Esophagus (tissue), 2 donors: Measurements from ENCODE around the gene SLC22A3. TPM values are rescaled to one million over a fixed set of nuclear protein-coding genes. Genes with fewer than 3 reads are reported as not detected.
A peak's percentile ranks its signal among the peaks of the same experiment; 100 is the strongest.
"Not testable (repeated sequence)": the region's sequence is repeated elsewhere in the genome, so short reads cannot be mapped to it uniquely, and the experiment has no call there.

Experiments used
- H3K27ac ChIP-seq, 2 donors: one replicate each; pipeline ENCODE4 v1.5.1; 2013; ENCODE audit warnings: low read depth in 2 of 2, mild to moderate bottlenecking in 2 of 2, inconsistent platforms in 1 of 2, low read length in 1 of 2, moderate library complexity in 1 of 2
- H3K27me3 ChIP-seq, 2 donors: one replicate each; pipeline ENCODE4 v1.6.1; 2013; ENCODE audit warnings: low read length in 2 of 2, control low read depth in 1 of 2, mild to moderate bottlenecking in 1 of 2; ENCODE audit not compliant: insufficient read depth in 2 of 2, control insufficient read depth in 1 of 2
- H3K36me3 ChIP-seq, 2 donors: one replicate each; pipeline ENCODE4 v1.6.1; 2013; ENCODE audit warnings: low read length in 1 of 2; ENCODE audit not compliant: control insufficient read depth in 2 of 2, insufficient read depth in 2 of 2
- H3K4me1 ChIP-seq, 2 donors: one replicate each; pipeline ENCODE4 v1.6.1; 2013; ENCODE audit warnings: low read length in 1 of 2; ENCODE audit not compliant: control insufficient read depth in 2 of 2, insufficient read depth in 2 of 2
- H3K4me3 ChIP-seq, 2 donors: one replicate each; pipeline ENCODE4 v1.5.1; 2013; ENCODE audit warnings: low read length in 2 of 2, mild to moderate bottlenecking in 2 of 2, low read depth in 1 of 2, moderate library complexity in 1 of 2
- H3K9me3 ChIP-seq, 2 donors: one replicate each; pipeline ENCODE4 v1.6.1; 2013; ENCODE audit warnings: mild to moderate bottlenecking in 2 of 2, low read depth in 1 of 2, low read length in 1 of 2, moderate library complexity in 1 of 2; ENCODE audit not compliant: control insufficient read depth in 2 of 2, insufficient read depth in 1 of 2
- WGBS, 2 donors: extraction: QIAGEN DNeasy Blood & Tissue Kit; methylation state at CpG; one replicate each; pipeline ENCODE4 v1.1.7; 2013; 5-methylcytosine and 5-hydroxymethylcytosine counted together
- polyA plus RNA-seq, 2 donors: library from polyadenylated mRNA; stranded (reverse); fragments of 200-250 nt; gene quantifications; one replicate each; pipeline ENCODE4 v1.2.3, GENCODE V29; 2013
- donor health status: healthy with polysubstance abuse.
- donor health status: Bipolar disorder and iron deficiency.

Gene SLC22A3, protein sequence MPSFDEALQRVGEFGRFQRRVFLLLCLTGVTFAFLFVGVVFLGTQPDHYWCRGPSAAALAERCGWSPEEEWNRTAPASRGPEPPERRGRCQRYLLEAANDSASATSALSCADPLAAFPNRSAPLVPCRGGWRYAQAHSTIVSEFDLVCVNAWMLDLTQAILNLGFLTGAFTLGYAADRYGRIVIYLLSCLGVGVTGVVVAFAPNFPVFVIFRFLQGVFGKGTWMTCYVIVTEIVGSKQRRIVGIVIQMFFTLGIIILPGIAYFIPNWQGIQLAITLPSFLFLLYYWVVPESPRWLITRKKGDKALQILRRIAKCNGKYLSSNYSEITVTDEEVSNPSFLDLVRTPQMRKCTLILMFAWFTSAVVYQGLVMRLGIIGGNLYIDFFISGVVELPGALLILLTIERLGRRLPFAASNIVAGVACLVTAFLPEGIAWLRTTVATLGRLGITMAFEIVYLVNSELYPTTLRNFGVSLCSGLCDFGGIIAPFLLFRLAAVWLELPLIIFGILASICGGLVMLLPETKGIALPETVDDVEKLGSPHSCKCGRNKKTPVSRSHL
- polyA plus RNA-seq = 1 to 10 TPM; 3.4 to 5.8 TPM

DNA sequence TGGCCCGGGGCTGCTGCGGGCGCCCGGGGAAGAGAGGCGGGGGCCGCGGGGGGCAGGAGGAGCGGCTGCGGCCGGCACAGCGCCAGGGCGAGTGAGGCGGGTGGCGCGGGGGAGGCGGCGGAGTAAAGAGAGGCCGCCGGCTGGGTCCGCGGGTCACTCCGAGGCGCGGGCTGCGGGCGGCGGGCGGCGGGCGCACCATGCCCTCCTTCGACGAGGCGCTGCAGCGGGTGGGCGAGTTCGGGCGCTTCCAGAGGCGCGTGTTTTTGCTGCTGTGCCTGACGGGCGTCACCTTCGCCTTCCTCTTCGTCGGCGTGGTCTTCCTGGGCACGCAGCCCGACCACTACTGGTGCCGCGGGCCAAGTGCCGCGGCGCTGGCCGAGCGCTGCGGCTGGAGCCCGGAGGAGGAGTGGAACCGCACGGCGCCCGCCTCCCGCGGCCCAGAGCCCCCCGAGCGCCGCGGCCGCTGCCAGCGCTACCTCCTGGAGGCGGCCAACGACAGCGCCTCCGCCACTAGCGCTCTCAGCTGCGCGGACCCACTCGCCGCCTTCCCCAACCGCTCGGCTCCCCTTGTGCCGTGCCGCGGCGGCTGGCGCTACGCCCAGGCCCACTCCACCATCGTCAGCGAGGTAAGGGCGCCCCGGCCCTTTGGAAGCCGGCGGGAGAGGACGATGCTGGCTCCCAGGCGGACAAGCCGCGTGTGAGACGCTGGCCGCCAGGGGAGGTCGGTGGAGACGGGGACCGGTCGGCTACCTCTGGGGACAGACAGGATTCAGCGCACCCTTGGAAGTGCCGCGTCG is at the start of gene SLC22A3:
TSS of gene SLC22A3 (plus strand) at position 156 of the 797 bp plus-strand sequence. CDS start at position 198, 42 bp downstream.
- H3K4me3 ChIP-seq = peak within 1 kb of the TSS; percentile 64 to 94
- H3K36me3 ChIP-seq = no peaks in the 10 kb centered on the region
- 1 to 2% methylated on average over 70 to 105 of the region's 105 CpGs for WGBS, 2 donors
- no peaks in the 10 kb centered on the region for H3K27me3 ChIP-seq
- H3K27ac ChIP-seq = peak within 1 kb of the TSS; percentile 20 to 61
- H3K9me3 ChIP-seq = peaks cover 0 to 5% of the 10 kb centered on the region in 2 donors
- H3K4me1 ChIP-seq = peaks cover 0 to 6% of the 10 kb centered on the region in 2 donors

DNA sequence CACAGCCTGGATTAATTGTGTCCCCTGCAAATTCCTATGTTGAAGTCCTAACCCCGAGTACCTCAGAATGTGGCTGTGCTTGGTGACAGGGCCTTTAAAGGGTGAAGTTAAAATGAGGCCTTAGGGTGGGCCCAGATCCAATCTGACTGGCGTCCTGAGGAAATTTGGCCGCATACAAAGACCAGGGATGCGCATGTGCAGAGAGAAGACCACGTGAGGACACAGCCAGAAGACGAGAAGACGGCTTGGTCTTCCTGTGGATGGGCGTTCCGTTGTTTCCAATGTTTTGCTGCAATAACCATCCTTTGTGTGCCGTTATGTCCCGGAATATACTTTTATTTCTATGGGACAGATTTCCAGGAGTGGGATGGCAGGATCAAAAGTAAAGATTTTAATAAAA is 48.6 kb upstream of the SLC22A3 start:
- H3K36me3 ChIP-seq = no peaks in the 10 kb centered on the region
- 93 to 95% methylated on average over 11 of the region's 11 CpGs for WGBS, 2 donors
- H3K27ac ChIP-seq = peak overlapping the region; percentile 82 to 92

DNA sequence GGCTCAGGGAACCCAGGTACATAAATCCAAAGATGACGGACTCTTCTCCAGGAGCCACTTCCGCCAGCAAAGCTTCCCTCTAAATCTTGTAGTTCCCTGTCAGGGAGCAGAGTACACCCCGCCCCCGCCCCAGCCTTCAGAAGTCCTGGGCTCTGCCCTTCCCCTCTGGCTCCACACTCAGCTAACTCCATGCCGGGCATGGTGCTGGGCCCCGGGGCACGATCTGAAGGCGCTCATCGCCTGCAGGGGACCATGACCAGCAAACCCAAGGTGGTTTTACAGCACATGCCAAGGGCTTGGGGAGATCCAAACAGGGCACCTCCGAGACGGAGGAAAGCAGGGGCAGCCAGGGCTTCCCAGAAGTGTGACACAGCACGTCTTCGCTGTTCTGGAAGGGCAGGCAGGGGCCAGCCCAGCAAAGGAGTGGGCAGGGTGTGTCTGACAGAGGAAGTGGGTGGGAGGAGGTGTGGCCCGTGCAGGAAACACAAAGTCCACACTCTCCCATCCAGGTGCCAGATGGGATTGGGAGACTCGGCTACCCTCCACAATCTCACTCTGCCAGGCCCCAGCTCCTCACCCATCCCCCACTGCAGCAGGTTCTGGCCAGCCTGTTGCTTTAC is 48.0 kb upstream of the SLC22A3 start:
- Histone ChIP-seq H3K27me3 (no peaks in the 10 kb centered on the region), H3K36me3 (no peaks in the 10 kb centered on the region), H3K4me3 (peak overlapping the region in 1 of 2 donors; percentile 23), H3K9me3 (no peaks in the 10 kb centered on the region), H3K27ac (peak overlapping the region; percentile 82 to 92), H3K4me1 (peaks cover 5 to 18% of the 10 kb centered on the region in 2 donors)
- 41 to 42% methylated on average over 15 of the region's 15 CpGs for WGBS, 2 donors

More for the DNA sequence above, 48.6 kb upstream of the SLC22A3 start:
- peaks cover 5 to 18% of the 10 kb centered on the region in 2 donors for H3K4me1 ChIP-seq
- peak overlapping the region in 1 of 2 donors; percentile 23 for H3K4me3 ChIP-seq
- no peaks in the 10 kb centered on the region for H3K9me3 ChIP-seq
- no peaks in the 10 kb centered on the region for H3K27me3 ChIP-seq

DNA sequence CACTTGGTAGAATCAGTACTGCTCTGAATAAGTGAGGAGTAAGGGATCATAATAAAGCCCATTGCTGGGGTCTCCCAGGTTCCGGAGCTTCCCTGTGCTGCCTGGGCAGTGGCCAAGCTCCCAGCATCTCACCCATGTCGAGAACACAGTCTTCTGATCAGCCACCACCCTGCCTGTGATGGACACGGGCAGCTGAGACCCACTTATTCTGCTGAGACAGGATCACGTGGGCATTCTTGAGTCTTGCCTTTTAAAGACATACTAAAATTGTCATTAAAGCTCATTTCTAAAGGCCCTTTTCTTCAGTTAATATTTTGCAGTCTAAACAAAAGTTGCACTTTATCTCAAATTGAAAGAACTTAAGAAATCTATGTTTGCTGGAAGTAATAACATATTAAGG is 46.8 kb upstream of the SLC22A3 start:
- H3K27ac ChIP-seq = no peak overlapping the region
- 54 to 67% methylated on average over 4 of the region's 4 CpGs for WGBS, 2 donors
- peaks cover 5 to 18% of the 10 kb centered on the region in 2 donors for H3K4me1 ChIP-seq
- no peaks in the 10 kb centered on the region for H3K9me3 ChIP-seq
- no peak overlapping the region for H3K4me3 ChIP-seq
- H3K27me3 ChIP-seq = no peaks in the 10 kb centered on the region
- H3K36me3 ChIP-seq = no peaks in the 10 kb centered on the region

DNA sequence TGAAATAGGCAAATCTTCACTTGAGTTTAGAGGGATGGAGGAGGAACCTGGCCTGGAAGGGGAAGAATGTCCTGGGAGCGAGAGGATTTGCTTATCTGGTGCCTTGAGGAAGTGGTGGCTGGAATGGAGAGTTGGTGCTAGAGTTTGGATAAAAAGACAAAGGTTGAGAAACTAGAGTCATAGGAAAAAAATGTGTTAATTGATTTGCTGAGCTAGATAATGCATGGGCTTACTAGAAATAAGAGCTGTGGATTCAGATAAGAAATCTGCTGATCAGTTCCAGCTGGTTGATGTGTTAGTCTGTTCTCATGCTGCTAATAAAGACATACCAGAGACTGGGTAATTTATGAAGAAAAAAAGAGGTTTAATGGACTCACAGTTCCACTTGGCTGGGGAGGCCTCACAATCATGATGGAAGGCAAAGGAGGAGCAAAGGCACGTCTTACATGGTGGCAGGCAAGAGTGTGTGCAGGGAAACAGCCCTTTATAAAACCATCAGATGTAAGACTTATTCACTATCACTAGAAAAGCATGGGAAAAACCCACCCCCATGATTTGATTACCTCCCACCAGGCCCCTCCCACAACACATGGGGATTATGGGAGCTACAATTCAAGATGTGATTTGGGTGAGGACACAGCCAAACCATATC is 45.6 kb upstream of the SLC22A3 start:
- H3K4me1 ChIP-seq = peaks cover 5 to 18% of the 10 kb centered on the region in 2 donors
- not testable (repeated sequence) for H3K9me3 ChIP-seq, H3K4me3 ChIP-seq, H3K27ac ChIP-seq, H3K27me3 ChIP-seq, H3K36me3 ChIP-seq
- 39 to 59% methylated on average over 2 of the region's 2 CpGs for WGBS, 2 donors

DNA sequence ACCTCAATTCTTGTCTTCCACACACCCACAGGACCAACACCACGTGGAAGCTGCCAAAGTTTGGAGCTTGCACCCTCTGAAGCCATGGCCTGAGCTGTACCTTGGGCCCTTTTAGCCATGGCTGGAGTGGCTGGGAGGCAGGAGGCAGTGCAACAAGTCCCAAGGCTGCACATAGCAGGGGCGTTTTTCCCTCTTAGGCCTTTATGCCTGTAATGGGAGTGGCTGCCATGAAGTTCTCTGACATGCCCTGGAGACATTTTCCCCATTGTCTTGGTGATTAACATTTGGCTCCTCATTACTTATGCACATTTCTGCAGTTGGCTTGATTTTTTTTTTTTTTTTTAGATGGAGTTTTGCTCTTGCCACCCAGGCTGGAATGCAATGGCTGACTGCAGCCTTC is 44.4 kb upstream of the SLC22A3 start:
- Histone ChIP-seq H3K4me3 (no peak overlapping the region), H3K27ac (no peak overlapping the region), H3K36me3 (no peaks in the 10 kb centered on the region), H3K27me3 (no peaks in the 10 kb centered on the region), H3K4me1 (peaks cover 5 to 18% of the 10 kb centered on the region in 2 donors), H3K9me3 (no peaks in the 10 kb centered on the region)
- WGBS, 2 donors = 39 to 45% methylated on average over 2 of the region's 2 CpGs

DNA sequence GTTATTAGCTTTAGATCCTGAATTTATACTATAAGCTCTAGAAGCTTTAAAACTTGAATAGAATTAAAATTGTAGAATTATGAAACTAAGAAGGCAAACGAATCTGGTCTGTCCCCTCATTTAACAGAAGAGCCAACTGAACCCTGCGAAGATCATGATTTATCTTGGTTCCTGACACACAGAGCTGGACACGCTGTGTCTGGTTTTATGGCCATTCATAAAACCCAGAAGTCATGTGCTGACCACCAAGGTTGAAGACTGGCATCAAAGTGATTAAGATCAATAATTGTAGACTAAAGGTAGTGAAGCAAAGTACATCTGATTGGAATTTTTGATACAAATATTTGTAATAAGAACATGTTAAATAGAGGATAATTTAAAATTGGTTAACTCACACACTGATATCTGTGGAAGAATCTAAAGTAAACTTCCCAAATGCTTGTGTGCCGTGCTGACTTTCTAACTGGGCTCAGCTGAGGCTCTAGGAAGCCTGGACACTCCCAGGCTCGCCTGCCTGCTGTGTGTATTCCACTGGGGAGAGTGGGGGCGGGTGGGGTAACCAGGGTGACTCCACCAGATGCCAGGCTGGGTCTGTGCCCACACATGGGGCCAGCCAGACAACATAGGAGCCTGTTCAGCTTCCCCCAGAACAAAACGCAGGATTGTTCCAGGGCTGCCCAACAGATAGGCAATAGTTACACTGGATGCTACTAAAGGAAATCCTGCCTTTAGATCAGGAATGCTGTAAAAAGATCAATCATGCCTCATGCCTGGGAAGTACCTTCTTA is 42.1 kb upstream of the SLC22A3 start:
- Histone ChIP-seq H3K9me3 (peaks cover 0 to 5% of the 10 kb centered on the region in 2 donors), H3K4me3 (no peak overlapping the region), H3K27ac (no peak overlapping the region), H3K4me1 (peaks cover 0 to 4% of the 10 kb centered on the region in 2 donors), H3K36me3 (no peaks in the 10 kb centered on the region), H3K27me3 (no peaks in the 10 kb centered on the region)
- 50 to 55% methylated on average over 7 of the region's 7 CpGs for WGBS, 2 donors

DNA sequence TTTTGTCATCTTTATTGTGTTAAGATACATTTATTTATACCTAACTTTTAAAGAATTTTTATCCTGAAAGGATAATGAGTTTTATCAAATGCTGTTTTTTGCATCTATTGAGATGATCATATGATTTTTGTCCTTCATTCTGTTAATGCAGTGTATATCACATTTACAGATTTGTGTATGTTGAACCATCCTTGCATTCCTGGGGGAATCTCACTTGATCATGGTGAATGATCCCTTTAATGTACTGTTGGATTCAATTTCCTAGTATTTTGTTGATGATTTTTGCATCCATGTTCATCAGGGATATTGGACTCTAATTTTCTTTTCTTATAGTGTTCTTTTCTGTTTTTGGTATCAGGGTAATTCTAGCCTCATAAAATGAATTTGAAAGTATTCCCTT is 38.5 kb upstream of the SLC22A3 start:
- peaks cover 5 to 9% of the 10 kb centered on the region in 2 donors for H3K9me3 ChIP-seq
- H3K4me3 ChIP-seq = no peak overlapping the region
- no peaks in the 10 kb centered on the region for H3K36me3 ChIP-seq
- no peaks in the 10 kb centered on the region for H3K4me1 ChIP-seq
- H3K27me3 ChIP-seq = no peaks in the 10 kb centered on the region
- no peak overlapping the region for H3K27ac ChIP-seq
